Measurements from ENCODE around the gene ASRGL1. TPM values are rescaled to one million over a fixed set of nuclear protein-coding genes. Genes with fewer than 3 reads are reported as not detected.

ASRGL1 gene
- total RNA-seq, 2 experiments from 2014 or later = 6.8 to 10.4 TPM

DNA sequence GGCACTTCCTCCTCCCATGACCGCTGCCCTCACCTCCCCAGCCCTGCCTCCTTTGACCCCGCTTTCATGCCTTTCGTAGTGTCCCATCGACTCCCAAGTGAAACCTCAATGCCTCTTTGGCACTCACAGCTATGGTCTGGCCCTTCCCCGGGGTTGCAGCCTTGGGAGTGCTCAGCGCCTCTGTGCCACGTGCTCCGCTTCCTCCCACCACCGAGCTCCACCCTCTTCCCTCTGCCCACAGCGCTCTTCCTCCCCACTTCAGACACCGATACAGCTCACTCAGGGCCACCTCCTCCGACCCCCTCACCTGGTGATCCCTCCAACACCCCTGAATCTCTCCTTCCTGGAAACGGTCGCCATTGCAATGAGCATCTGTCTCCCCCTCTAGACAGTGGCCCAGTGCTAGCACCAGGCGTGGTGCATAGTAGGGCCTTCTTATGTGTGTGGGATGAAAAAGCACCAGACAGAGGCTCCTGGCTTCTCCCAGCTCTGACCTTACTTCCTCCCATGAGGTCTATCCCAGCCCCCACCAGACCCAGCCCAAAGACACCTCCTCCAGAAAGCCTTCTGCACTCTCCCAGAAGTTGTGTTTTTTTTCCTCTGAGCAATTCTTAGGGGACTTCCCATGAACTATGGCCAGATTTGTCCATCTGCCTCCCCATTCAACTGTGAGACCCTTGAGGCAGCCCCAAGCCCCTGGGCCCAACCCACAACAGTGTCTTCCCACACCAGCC, 65.1 kb downstream of the ASRGL1 start:
- CTCF ChIA-PET = interaction anchor here (0.5 to 2.4 kb wide), 10 partner anchors 10 to 271 kb away, joined by 3 to 12 read pairs (median 3); partner anchors contain the start of genes AHNAK and TUT1
- POLR2A ChIA-PET = interaction anchor here (0.5 to 1.4 kb wide), 4 partner anchors 41 to 433 kb away, joined by 3 to 6 read pairs (median 4); no protein-coding TSS in a partner anchor

DNA sequence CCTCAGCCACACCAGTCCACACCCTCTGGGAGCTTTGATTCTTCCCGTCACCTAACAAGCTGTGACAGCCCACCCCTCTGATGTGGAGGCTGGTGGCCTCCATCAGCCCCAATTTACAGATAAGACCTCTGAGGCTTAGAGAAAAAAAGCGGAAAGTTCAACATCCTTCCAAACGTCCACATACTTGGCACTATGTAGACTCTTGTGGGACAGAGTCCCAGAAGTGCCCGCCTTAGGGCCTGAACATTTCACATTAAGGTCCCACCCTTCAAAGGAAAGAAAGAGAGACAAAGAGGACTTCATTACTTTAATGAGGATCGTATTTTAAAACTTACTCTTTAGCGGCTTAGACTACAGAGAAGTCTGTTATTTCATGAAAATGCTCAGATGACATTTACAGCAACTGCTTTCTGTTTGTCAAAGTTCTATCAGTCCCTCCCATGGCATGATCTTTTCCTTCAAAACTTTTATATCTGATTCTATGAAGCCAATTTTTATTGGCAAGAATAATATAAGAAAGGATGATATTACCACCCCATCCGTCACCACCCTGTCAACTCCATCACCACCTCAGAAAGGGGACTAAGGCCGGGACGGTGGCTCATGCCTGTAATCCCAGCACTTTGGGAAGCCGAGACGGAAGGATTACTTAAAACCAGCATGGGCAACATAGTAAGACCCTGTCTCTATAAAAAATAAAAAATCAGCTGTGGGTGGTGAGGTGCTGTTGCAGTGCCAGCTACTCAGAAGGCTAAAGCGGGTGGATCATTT, 65.9 kb downstream of the ASRGL1 start:
- POLR2A ChIA-PET = interaction anchor here (0.5 to 1.4 kb wide), 2 partner anchors 142 to 434 kb away, joined by 4 to 6 read pairs; no protein-coding TSS in a partner anchor
- CTCF ChIA-PET = interaction anchor here (1.0 to 1.3 kb wide), 3 partner anchors 21 to 270 kb away, joined by 3 to 4 read pairs (median 3); no protein-coding TSS in a partner anchor

DNA sequence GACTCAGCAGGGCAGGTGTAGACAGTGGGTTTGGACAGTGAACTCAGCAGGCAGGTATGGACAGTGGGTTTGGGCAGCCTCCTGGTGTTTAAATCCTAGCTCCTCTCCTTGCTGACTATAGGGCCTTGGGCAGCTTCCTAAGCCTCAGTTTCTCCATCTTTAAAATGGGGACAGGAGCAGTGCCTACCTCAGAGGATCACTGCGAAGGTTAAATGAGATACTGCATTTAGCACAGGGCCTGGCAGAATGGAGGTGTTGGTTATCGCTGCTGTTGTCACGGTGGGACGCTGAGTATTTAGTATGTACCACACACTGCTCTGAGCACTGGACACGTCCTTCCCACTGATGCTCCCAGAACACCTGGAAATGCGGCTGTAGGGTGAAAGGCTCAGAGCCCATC, 67.2 kb downstream of the ASRGL1 start:
- ChIA-PET CTCF (no interaction called here), POLR2A (no interaction called here)

- ChIA-PET CTCF (no interaction called here), POLR2A (no interaction called here)
These were observed 67.7 kb downstream of the ASRGL1 start for GRCh38 chr11:62404901-62405300.

GRCh38 chr11:62406034-62406433, 68.8 kb downstream of the ASRGL1 start:
- CTCF ChIA-PET = interaction anchor here (0.7 kb wide), 1 partner anchor 10 kb away, joined by 3 read pairs; no protein-coding TSS in a partner anchor

DNA sequence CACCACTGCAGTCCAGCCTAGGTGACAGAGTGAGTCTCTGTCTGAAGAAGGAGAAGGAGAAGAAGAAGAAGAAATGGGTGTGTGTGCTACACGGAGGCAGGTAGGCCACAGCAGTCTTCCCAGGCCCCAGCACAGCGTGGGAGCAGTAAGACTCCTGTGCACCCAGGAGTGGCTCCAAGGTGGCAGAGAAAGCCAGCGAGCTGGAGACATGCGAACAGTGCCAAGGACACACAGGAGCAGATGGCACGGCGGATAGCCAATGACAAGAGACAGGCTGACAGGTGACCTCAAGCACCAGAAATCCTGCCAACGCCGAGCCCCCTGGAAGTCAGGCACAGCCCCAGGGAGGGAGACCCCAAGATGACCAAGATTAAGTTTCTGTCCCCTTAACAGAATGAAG, 72.6 kb downstream of the ASRGL1 start:
- CTCF ChIA-PET = no interaction called here
- POLR2A ChIA-PET = no interaction called here

More at GRCh38 chr11:62406034-62406433, 68.8 kb downstream of the ASRGL1 start:
- POLR2A ChIA-PET = interaction anchor here (0.6 kb wide), 1 partner anchor 292 kb away, joined by 5 read pairs; no protein-coding TSS in a partner anchor

- POLR2A ChIA-PET = no interaction called here
- CTCF ChIA-PET = interaction anchor here (1.0 to 1.2 kb wide), 2 partner anchors 13 to 24 kb away, joined by 3 to 4 read pairs; no protein-coding TSS in a partner anchor
These were observed 73.7 kb downstream of the ASRGL1 start for GRCh38 chr11:62410972-62411371.

- POLR2A ChIA-PET = interaction anchor here (0.7 kb wide), 1 partner anchor 119 kb away, joined by 7 read pairs; no protein-coding TSS in a partner anchor
- CTCF ChIA-PET = interaction anchor here (1.0 to 1.2 kb wide), 2 partner anchors 13 to 23 kb away, joined by 3 to 4 read pairs; no protein-coding TSS in a partner anchor
These were observed 74.3 kb downstream of the ASRGL1 start for GRCh38 chr11:62411524-62411923.

GRCh38 chr11:62413060-62413696, 75.9 kb downstream of the ASRGL1 start:
- POLR2A ChIA-PET = interaction anchor here (0.6 kb wide), 1 partner anchor 154 kb away, joined by 4 read pairs; no protein-coding TSS in a partner anchor
- CTCF ChIA-PET = interaction anchor here (0.9 to 2.1 kb wide), 2 partner anchors 10 to 12 kb away, joined by 3 to 4 read pairs; no protein-coding TSS in a partner anchor

DNA sequence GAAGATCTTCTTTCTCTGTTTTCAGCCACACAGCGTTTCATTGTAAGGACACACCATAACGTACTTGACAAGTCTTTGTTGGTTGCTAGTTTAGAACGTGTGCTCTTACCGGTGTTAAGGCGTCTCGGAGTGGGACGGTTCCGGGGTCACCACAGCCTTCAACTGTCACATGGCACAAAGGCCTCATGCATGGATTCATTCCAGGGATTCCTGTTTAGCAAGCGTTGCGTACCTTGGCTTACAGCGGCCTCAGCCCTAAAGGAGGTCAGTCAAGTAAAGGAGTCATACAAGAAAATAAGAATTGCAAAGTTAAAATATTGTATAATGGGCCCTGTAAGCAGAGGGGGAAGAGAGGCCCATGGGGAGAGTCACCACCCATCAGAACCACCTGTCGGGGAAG, 79.3 kb downstream of the ASRGL1 start:
- POLR2A ChIA-PET = no interaction called here
- CTCF ChIA-PET = no interaction called here

GRCh38 chr11:62418136-62418535, 80.9 kb downstream of the ASRGL1 start:
- POLR2A ChIA-PET = no interaction called here
- CTCF ChIA-PET = no interaction called here

DNA sequence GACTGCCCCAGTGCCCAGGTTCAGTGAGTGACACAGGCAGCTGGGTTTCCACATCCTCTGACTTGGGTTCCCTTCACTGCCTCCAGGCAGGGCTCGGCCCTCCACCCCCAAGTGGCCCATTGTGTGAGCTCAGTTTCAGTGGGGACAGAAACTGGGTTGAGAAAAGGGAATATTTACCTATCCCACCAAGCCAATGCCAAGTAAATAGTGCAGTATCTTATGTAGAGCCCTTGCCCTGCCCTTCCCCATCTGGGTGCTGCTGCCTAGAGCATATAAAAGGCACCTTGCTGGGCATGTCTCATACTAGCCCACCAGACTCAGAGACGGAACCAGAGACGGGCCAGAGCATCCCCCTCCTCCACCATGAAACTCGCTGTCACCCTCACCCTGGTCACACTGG, 81.5 kb downstream of the ASRGL1 start, which contains the start of gene SCGB1A1:
TSS of gene SCGB1A1 (plus strand) at position 301 of the 400 bp plus-strand sequence. CDS start at position 364, 63 bp downstream.
- ChIA-PET POLR2A (no interaction called here), CTCF (no interaction called here)

DNA sequence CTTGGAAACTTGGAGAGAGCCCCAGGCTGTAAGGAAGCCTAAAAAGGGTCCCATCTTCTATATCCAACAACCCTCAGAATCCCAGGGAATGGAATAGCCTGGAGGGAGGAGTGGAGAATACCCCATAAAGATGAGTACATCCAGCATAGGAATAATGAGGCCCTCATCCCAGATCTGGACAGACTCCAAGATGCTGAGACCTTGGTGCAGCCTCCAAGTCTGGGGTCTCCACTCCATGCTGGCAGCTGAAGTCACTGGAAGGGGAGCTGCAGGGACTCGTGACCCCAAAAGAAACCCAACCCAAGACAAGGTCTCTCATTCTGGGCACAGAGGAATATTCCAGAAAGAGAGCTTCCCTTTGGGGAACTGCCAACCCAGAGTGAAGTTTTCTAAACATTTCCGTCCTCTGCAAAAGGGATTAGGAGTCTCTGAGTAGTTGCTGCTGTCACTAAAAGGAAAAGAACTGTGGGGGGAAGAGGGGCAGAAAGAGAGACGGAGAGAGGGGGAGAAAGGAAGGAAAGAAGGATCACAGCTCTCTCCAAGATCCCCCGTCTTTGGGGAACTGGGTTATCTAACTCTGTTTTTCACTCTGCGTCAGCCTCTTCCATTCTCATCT, 82.2 kb downstream of the ASRGL1 start:
- ChIA-PET CTCF (no interaction called here), POLR2A (no interaction called here)

- CTCF ChIA-PET = no interaction called here
These were observed 82.7 kb downstream of the ASRGL1 start for GRCh38 chr11:62419943-62420342.

DNA sequence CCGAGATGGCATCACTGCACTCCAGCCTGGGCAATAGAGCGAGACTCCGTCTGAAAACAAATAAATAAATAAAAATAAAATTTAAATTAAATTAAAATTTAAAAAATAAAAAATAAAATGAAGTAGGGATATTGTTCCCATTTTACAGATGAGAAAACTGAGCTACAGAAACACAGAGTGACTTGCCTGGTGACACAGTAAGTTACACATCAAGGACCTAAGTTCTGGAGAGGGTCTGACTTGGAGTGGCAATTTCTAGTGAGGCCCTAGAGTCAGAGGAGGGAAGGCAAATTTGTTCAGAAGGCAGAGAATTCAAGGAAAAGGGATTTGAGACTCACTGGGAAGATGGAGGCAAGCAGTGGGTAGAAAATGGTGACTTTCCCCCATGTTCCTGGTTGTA, 83.6 kb downstream of the ASRGL1 start:
- ChIA-PET POLR2A (no interaction called here), CTCF (no interaction called here)

More at GRCh38 chr11:62419943-62420342, 82.7 kb downstream of the ASRGL1 start:
- POLR2A ChIA-PET = no interaction called here

GRCh38 chr11:62421996-62422395, 84.7 kb downstream of the ASRGL1 start:
- POLR2A ChIA-PET = interaction anchor here (0.6 kb wide), 1 partner anchor 341 kb away, joined by 3 read pairs; no protein-coding TSS in a partner anchor

DNA sequence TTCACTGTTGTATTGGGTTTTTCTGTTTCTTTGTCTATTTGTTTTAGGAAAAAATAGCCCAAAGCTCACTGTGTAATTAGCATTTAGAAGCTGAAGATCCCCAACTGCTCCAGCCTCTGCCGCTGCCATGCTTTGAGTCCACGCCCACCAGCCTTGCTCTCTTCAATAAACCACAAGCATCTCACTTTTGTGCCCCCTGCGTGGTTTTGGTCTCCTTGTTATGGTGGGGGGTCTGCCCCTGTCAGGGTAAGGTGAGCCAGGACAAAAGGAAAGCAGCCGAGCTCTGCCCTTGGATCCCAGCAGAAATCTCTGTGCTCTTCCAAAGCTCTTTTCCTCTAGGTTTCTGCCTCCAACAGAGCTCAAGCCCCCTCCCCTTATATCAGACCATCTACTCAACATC, 85.8 kb downstream of the ASRGL1 start:
- ChIA-PET CTCF (interaction anchor here (0.6 to 3.8 kb wide), 5 partner anchors 10 to 136 kb away, joined by 3 to 62 read pairs (median 4); no protein-coding TSS in a partner anchor), POLR2A (interaction anchor here (0.5 kb wide), 1 partner anchor 135 kb away, joined by 3 read pairs; no protein-coding TSS in a partner anchor)

More at GRCh38 chr11:62421996-62422395, 84.7 kb downstream of the ASRGL1 start:
- CTCF ChIA-PET = interaction anchor here (1.0 kb wide), 1 partner anchor 121 kb away, joined by 4 read pairs; no protein-coding TSS in a partner anchor

GRCh38 chr11:62427630-62428233, 90.5 kb downstream of the ASRGL1 start:
- ChIA-PET POLR2A (interaction anchor here (0.6 to 1.2 kb wide), 3 partner anchors 113 to 225 kb away, joined by 3 to 4 read pairs (median 4); partner anchors contain the start of gene INTS5), CTCF (interaction anchor here (0.8 to 3.4 kb wide), 7 partner anchors 32 to 130 kb away, joined by 3 to 21 read pairs (median 4); no protein-coding TSS in a partner anchor)
